Ovary (tissue), 3 donors: Measurements from ENCODE around the gene AGBL4.

Experiments
- POLR2A ChIP-seq: fragments of 450-650 bp; IDR thresholded peaks from one replicate; pipeline ENCODE4 v1.6.1; 2017; ENCODE audit warnings: antibody characterized with exemption, mild to moderate bottlenecking, moderate library complexity
- TF ChIP-seq, protein P1 (sequence below), 3 donors: fragments of 450-650 bp in 2 of 3; fragments of 200-600 bp in 1 of 3; IDR thresholded peaks; one replicate each; pipeline versions ENCODE4 v1.5.1 to v1.8.0; 2016 to 2022; ENCODE audit warnings: antibody characterized with exemption in 3 of 3, mild to moderate bottlenecking in 1 of 3
- donor health status: DM: no; HTN: no; CAD: no.

DNA sequence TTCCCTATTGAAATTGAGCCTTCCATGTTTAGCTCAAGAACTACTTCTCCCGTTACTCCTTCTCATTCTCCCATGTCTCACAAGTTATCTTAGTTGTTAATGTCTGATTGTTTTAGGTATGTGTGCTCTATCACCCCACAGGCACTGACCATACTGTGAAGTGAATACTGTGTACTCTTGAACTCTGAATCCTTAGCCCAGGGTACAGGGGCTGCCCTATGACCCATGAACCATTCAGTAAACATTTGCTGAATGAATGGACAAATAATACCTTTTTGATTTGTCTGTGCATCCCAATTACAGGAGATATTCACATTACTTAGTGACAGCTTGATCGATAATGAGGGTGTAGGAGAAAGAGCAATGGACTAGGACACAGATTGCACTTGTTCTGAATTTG is 1077.7 kb downstream of the AGBL4 start:
- TF ChIP-seq, protein P1, sequence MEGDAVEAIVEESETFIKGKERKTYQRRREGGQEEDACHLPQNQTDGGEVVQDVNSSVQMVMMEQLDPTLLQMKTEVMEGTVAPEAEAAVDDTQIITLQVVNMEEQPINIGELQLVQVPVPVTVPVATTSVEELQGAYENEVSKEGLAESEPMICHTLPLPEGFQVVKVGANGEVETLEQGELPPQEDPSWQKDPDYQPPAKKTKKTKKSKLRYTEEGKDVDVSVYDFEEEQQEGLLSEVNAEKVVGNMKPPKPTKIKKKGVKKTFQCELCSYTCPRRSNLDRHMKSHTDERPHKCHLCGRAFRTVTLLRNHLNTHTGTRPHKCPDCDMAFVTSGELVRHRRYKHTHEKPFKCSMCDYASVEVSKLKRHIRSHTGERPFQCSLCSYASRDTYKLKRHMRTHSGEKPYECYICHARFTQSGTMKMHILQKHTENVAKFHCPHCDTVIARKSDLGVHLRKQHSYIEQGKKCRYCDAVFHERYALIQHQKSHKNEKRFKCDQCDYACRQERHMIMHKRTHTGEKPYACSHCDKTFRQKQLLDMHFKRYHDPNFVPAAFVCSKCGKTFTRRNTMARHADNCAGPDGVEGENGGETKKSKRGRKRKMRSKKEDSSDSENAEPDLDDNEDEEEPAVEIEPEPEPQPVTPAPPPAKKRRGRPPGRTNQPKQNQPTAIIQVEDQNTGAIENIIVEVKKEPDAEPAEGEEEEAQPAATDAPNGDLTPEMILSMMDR (IDR thresholded peaks at IDR 0.05), result no peak
- TF ChIP-seq POLR2A, result no peak
